Esophagus squamous epithelium (tissue), 4 donors: ENCODE results near the gene SPART.

ENCODE experiments used
- CTCF ChIP-seq, 6 experiments: fragments of 450-650 bp in 4 of 6; fragments of 200-600 bp in 2 of 6; sonication (generic) in 2 of 6; IDR thresholded peaks; one replicate each; pipeline ENCODE4 v1.5.1; 2016 to 2019; ENCODE audit warnings: antibody characterized with exemption in 6 of 6, mild to moderate bottlenecking in 4 of 6, moderate library complexity in 4 of 6
- POLR2A ChIP-seq, 4 donors: fragments of 450-650 bp; IDR thresholded peaks; one replicate each; pipeline ENCODE4 v1.6.1; 2017; ENCODE audit warnings: antibody characterized with exemption in 4 of 4, mild to moderate bottlenecking in 4 of 4, moderate library complexity in 3 of 4

- TF ChIP-seq CTCF (IDR thresholded peaks at IDR 0.05) (no peak), POLR2A (IDR thresholded peaks at IDR 0.05) (no peak)
These were observed 9.4 kb upstream of the SPART start for GRCh38 chr13:36355632-36356031.
